ENCODE data around the gene SMARCA2. TPM values are rescaled to one million over a fixed set of nuclear protein-coding genes. Genes with fewer than 3 reads are reported as not detected.

The SMARCA2 gene
- total and polyA plus RNA-seq, 10 of the 15 experiments (the other 5 are each of a cell fraction or from before 2014, with no cell fraction given) = 100 to 392 (median 204) TPM

GRCh38 chr9:2193552-2193951, 178.4 kb downstream of the SMARCA2 start (continued):
- TF ChIP-seq ZBED1 (IDR thresholded peaks at IDR 0.05; ENCODE audit: borderline replicate concordance) = no peak
- TF ChIP-seq EZH2 (IDR thresholded peaks at IDR 0.05; ENCODE audit: borderline replicate concordance, control insufficient read depth, low read depth, low read length) = no peak
- no peak for TF ChIP-seq RCOR1 (conservative IDR thresholded peaks at IDR 0.05; ENCODE audit: low read depth, low read length)

- no peak overlapping the region for H3K27ac ChIP-seq (ENCODE audit: control insufficient read depth, insufficient read depth)
- no peaks in the 10 kb centered on the region for H4K20me1 ChIP-seq (ENCODE audit: control insufficient read depth, insufficient read depth)
- FAIRE-seq (no peak), DNase-seq (ENCODE audit: low read depth, low spot score) (no peak), ATAC-seq (no peak)
- intact Hi-C loops (cut with micrococcal nuclease; ENCODE audit: unreplicated experiment) (no loop called here), in situ Hi-C loops (cut with MboI) (no loop called here)
- no peak overlapping the region for H3K4me3 ChIP-seq
- H3K9me3 ChIP-seq (replicated peaks; ENCODE audit: control insufficient read depth, insufficient read depth, low read length) = peaks cover 4% of the 10 kb centered on the region; the same call in 2 of the 3 replicates
- H3K9ac ChIP-seq (ENCODE audit: control insufficient read depth, insufficient read depth, low read length) = no peak overlapping the region
- no peak overlapping the region for H2AFZ ChIP-seq (ENCODE audit: control insufficient read depth, low read depth, low read length)
- BruUV-seq (replicated peaks) = no TSS peak
- no peaks in the 10 kb centered on the region for H3K27me3 ChIP-seq (replicated peaks in 1 of 2; ENCODE audit: control insufficient read depth in 2 of 2, insufficient read depth in 2 of 2, low read length in 1 of 2)
- RAD21 ChIA-PET (ENCODE audit: unreplicated experiment) = no interaction called here
- SMC1A ChIA-PET (ENCODE audit: uncharacterized antibody, unreplicated experiment) = interaction anchor here (1.1 to 1.2 kb wide), 2 partner anchors 15 to 35 kb away, joined by 3 read pairs; no protein-coding TSS in a partner anchor
- H3K36me3 ChIP-seq (ENCODE audit: control insufficient read depth in 2 of 2, insufficient read depth in 2 of 2, low read length in 1 of 2) = peaks cover 4 to 32% of the 10 kb centered on the region in 2 experiments
- TF ChIP-seq POLR2A (IDR thresholded peaks at IDR 0.05; ENCODE audit: low read depth, low read length) = peak; percentile 54; the same call in 1 of the 2 replicates
- no peak for TF ChIP-seq ZNF687 (IDR thresholded peaks at IDR 0.05)
- TF ChIP-seq, protein P1, sequence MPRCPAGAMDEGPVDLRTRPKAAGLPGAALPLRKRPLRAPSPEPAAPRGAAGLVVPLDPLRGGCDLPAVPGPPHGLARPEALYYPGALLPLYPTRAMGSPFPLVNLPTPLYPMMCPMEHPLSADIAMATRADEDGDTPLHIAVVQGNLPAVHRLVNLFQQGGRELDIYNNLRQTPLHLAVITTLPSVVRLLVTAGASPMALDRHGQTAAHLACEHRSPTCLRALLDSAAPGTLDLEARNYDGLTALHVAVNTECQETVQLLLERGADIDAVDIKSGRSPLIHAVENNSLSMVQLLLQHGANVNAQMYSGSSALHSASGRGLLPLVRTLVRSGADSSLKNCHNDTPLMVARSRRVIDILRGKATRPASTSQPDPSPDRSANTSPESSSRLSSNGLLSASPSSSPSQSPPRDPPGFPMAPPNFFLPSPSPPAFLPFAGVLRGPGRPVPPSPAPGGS (IDR thresholded peaks at IDR 0.05; ENCODE audit: borderline replicate concordance, insufficient read depth, low read depth, low read length, poor library complexity, severe bottlenecking) = peak; percentile 10
- no peaks in the 10 kb centered on the region for H3K79me2 ChIP-seq (ENCODE audit: control insufficient read depth, insufficient read depth, low read length)
- H3K4me1 ChIP-seq (ENCODE audit: control insufficient read depth, insufficient read depth, low read length) = no peaks in the 10 kb centered on the region
- WGBS (ENCODE audit: insufficient coverage, insufficient replicate concordance, low lambda C conversion rate, missing lambda C conversion rate) = 84% methylated on average over 11 of the region's 11 CpGs
- CTCF ChIA-PET = interaction anchor here (0.5 to 0.6 kb wide), 2 partner anchors 48 to 233 kb away, joined by 3 read pairs; no protein-coding TSS in a partner anchor
- POLR2A ChIA-PET = no interaction called here
- no peak overlapping the region for H3K4me2 ChIP-seq (ENCODE audit: control insufficient read depth, insufficient read depth)
Observed at GRCh38 chr9:2195211-2195610, 180.1 kb downstream of the SMARCA2 start.

All from GM12878 (cell line).